ENCODE data around the gene PHF21B. TPM values are rescaled to one million over a fixed set of nuclear protein-coding genes. Genes with fewer than 3 reads are reported as not detected.

Gene PHF21B
- polyA plus RNA-seq, 1 experiment: 0.01 TPM

DNA sequence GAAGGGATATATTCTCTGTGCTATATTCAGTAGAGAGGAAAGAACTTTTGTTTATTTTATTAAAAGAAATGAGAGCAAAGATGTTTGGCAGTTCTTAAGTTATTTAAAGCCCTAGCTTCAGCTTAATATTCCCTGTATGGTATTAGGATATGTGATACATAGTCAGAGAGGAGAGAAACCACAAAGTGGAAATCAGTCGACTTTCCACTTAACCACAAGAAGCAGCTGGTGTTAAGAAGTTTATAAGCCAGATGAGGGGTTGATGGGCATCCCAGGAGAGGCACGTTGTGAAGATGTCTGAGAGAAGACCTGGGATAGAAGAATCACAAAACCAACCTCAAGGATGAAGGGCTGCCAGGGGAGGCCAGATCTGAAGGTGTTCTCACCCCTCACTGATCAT is 23.3 kb upstream of the PHF21B start:
- POLR2A ChIA-PET: no interaction called here

DNA sequence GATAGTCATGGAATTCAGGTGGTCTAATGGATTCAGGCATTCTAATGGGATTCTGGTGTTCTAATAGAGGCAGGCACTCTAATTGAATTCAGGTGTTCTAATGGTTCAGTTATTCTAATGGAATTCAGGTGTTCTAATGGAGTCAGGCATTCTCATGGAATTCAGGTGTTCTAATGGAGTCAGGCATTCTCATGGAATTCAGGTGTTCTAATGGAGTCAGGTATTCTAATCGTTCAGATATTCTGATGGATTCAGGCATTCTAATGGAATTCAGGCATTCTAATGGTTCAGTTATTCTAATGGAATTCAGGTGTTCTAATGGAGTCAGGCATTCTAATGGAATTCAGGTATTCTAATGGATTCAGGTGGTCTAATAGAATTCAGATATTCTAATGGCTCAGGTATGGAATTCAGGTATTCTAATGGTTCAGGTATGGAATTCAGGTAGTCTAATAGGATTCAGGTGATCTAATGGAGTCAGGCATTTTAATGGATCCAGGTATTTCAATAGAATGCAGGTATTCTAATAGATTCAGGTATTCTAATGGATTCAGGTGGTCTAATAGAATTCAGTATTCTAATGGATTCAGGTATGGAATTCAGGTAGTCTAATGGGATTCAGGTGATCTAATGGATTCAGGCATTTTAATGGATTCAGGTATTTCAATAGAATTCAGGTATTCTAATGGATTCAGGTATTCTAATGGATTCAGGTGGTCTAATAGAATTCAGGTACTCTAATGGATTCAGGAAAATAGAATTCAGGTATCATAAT is 22.0 kb upstream of the PHF21B start:
- H3K4me3 ChIP-seq (ENCODE audit: low read depth, low read length): no peak overlapping the region
- CTCF ChIA-PET: interaction anchor here (1.5 kb wide), 1 partner anchor 8 kb away, joined by 3 read pairs; no protein-coding TSS in a partner anchor
- H3K27me3 ChIP-seq (ENCODE audit: control insufficient read depth, insufficient read depth, low read length): peaks cover 3% of the 10 kb centered on the region; the same call in 1 of the 2 replicates
- no peak for DNase-seq (ENCODE audit: low read depth)
- TF ChIP-seq, protein P1, sequence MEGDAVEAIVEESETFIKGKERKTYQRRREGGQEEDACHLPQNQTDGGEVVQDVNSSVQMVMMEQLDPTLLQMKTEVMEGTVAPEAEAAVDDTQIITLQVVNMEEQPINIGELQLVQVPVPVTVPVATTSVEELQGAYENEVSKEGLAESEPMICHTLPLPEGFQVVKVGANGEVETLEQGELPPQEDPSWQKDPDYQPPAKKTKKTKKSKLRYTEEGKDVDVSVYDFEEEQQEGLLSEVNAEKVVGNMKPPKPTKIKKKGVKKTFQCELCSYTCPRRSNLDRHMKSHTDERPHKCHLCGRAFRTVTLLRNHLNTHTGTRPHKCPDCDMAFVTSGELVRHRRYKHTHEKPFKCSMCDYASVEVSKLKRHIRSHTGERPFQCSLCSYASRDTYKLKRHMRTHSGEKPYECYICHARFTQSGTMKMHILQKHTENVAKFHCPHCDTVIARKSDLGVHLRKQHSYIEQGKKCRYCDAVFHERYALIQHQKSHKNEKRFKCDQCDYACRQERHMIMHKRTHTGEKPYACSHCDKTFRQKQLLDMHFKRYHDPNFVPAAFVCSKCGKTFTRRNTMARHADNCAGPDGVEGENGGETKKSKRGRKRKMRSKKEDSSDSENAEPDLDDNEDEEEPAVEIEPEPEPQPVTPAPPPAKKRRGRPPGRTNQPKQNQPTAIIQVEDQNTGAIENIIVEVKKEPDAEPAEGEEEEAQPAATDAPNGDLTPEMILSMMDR (IDR thresholded peaks at IDR 0.05; ENCODE audit: insufficient read depth, low read depth, low read length): no peak
- POLR2A ChIA-PET: no interaction called here
- H3K36me3 ChIP-seq (ENCODE audit: control insufficient read depth, insufficient read depth, low read length): no peaks in the 10 kb centered on the region

More for the DNA sequence above, 23.3 kb upstream of the PHF21B start:
- CTCF ChIA-PET: interaction anchor here (1.5 kb wide), 1 partner anchor 9 kb away, joined by 3 read pairs; no protein-coding TSS in a partner anchor
- DNase-seq (ENCODE audit: low read depth): no peak
- Histone ChIP-seq H3K27me3 (ENCODE audit: control insufficient read depth, insufficient read depth, low read length) (peaks cover 3% of the 10 kb centered on the region; the same call in 1 of the 2 replicates), H3K4me3 (ENCODE audit: low read depth, low read length) (no peak overlapping the region), H3K36me3 (ENCODE audit: control insufficient read depth, insufficient read depth, low read length) (no peaks in the 10 kb centered on the region)
- TF ChIP-seq, protein P1 (IDR thresholded peaks at IDR 0.05; ENCODE audit: insufficient read depth, low read depth, low read length): no peak

DNA sequence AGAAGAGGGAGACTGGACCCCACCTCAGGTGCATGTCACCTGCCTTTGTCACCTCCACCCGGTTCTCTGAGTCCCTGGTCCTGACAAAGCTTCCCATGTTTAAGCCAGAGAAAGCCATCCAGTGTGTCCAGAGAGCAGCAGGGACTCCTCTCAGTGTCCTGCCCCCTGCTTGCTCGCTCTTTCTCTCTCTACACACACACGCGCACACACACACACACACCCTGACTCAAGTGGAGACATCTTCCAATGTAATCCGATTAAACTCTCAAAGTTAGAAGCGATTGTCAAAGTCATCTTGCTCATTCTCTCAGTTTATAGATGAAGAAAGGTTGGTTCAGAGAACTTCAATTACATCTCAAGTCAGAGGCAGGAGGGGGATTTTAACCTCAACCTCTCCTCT is 19.7 kb upstream of the PHF21B start:
- TF ChIP-seq, protein P1 (IDR thresholded peaks at IDR 0.05; ENCODE audit: insufficient read depth, low read depth, low read length): no peak
- Histone ChIP-seq H3K4me3 (ENCODE audit: low read depth, low read length) (no peak overlapping the region), H3K27me3 (ENCODE audit: control insufficient read depth, insufficient read depth, low read length) (peaks cover 1% of the 10 kb centered on the region), H3K36me3 (ENCODE audit: control insufficient read depth, insufficient read depth, low read length) (no peaks in the 10 kb centered on the region)
- POLR2A ChIA-PET: no interaction called here
- CTCF ChIA-PET: no interaction called here
- no peak for DNase-seq (ENCODE audit: low read depth)

DNA sequence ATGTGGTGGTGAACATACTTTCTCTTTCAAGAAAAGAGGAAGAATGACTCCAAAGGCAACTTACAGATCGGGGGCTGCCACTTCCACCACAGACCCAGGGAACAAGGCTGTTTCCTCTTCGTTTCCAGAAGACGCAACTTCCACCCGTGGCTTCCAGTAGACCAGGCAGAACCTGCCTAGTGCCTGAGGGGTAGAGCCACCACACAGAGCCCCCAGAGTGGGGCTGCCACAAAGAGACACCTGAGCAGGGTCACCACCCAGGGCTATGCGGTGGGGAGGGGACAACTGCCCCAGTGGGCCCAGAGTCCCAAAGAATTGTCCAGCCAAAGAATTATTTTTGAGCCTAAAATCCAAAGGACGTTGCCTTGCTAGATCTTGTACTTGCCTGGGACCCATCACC is 16.7 kb upstream of the PHF21B start:
- no peak for DNase-seq (ENCODE audit: low read depth)
- ChIA-PET POLR2A (no interaction called here), CTCF (interaction anchor here (0.9 kb wide), 1 partner anchor 53 kb away, joined by 3 read pairs; no protein-coding TSS in a partner anchor)
- peaks cover 1% of the 10 kb centered on the region for H3K27me3 ChIP-seq (ENCODE audit: control insufficient read depth, insufficient read depth, low read length)
- H3K4me3 ChIP-seq (ENCODE audit: low read depth, low read length): no peak overlapping the region
- TF ChIP-seq, protein P1 (IDR thresholded peaks at IDR 0.05; ENCODE audit: insufficient read depth, low read depth, low read length): no peak
- H3K36me3 ChIP-seq (ENCODE audit: control insufficient read depth, insufficient read depth, low read length): no peaks in the 10 kb centered on the region

DNA sequence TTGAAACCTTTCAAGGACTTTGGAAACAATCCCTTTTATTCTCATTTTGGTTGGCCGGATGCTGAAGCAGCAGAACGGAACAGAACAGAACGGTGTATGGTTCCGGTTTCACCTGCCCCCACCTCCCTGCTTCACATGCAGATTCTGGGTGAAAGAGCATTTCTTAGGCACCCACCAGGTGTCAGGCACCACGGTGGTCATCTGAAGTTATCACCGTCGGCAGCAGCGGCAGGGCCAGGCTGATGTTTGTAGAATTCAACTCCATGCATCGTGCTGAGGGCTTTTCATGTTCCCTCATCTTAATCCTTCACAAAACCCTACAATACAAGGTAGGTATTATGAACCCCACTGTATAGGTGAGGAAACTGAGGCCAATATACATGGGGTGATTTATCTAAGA is 13.6 kb upstream of the PHF21B start:
- ChIA-PET POLR2A (no interaction called here), CTCF (no interaction called here)
- Histone ChIP-seq H3K4me3 (ENCODE audit: low read depth, low read length) (no peak overlapping the region), H3K27me3 (ENCODE audit: control insufficient read depth, insufficient read depth, low read length) (peaks cover 3% of the 10 kb centered on the region; the same call in 1 of the 2 replicates), H3K36me3 (ENCODE audit: control insufficient read depth, insufficient read depth, low read length) (no peaks in the 10 kb centered on the region)
- TF ChIP-seq, protein P1 (IDR thresholded peaks at IDR 0.05; ENCODE audit: insufficient read depth, low read depth, low read length): no peak
- no peak for DNase-seq (ENCODE audit: low read depth)

All from BJ (cell line).